ENCODE results near the gene CCDC126. TPM values are rescaled to one million over a fixed set of nuclear protein-coding genes. Genes with fewer than 3 reads are reported as not detected.

Gene CCDC126
- total and polyA plus RNA-seq, 8 donors, result 2.4 to 8.5 (median 4.9) TPM

GRCh38 chr7:23662124-23662983, 65.2 kb downstream of the CCDC126 start:
- TF ChIP-seq CTCF (IDR thresholded peaks at IDR 0.05), result no peak
- Histone ChIP-seq H3K4me1 (peaks cover 0 to 8% (median 0%) of the 10 kb centered on the region in 3 donors), H3K9me3 (no peaks in the 10 kb centered on the region), H3K4me3 (no peak overlapping the region), H3K27ac (peak overlapping the region in 1 of 4 donors; percentile 20), H3K36me3 (no peaks in the 10 kb centered on the region), H3K27me3 (no peaks in the 10 kb centered on the region)
- intact Hi-C loops (cut with DNase I), result no loop called here
- no peak for FAIRE-seq
- DNase-seq, result no peak
- 67 to 68% methylated on average over 8 of the region's 8 CpGs for WGBS, 2 donors
- peak in 3 of 4 donors; percentile 21 to 57 (median 53) for ATAC-seq

- H3K4me1 ChIP-seq, result peaks cover 0 to 8% (median 0%) of the 10 kb centered on the region in 3 donors
- ATAC-seq, result no peak
- intact Hi-C loops (cut with DNase I), result no loop called here
- H3K36me3 ChIP-seq, result no peaks in the 10 kb centered on the region
- H3K9me3 ChIP-seq, result no peaks in the 10 kb centered on the region
- no peak for TF ChIP-seq CTCF (IDR thresholded peaks at IDR 0.05)
- H3K27me3 ChIP-seq, result no peaks in the 10 kb centered on the region
- FAIRE-seq, result no peak
- no peak for DNase-seq
- H3K4me3 ChIP-seq, result no peak overlapping the region
- no peak overlapping the region for H3K27ac ChIP-seq
- 92 to 93% methylated on average over 2 of the region's 2 CpGs for WGBS, 2 donors
Observed at GRCh38 chr7:23662984-23663313, 65.8 kb downstream of the CCDC126 start.

- no peak for TF ChIP-seq CTCF (IDR thresholded peaks at IDR 0.05)
- no peak for FAIRE-seq
Observed at GRCh38 chr7:23664122-23664521, 66.9 kb downstream of the CCDC126 start.

GRCh38 chr7:23672033-23672432, 74.9 kb downstream of the CCDC126 start:
- Histone ChIP-seq H3K27ac (no peak overlapping the region), H3K4me3 (no peak overlapping the region), H3K4me1 (no peaks in the 10 kb centered on the region), H3K36me3 (no peaks in the 10 kb centered on the region), H3K27me3 (no peaks in the 10 kb centered on the region), H3K9me3 (no peaks in the 10 kb centered on the region)
- TF ChIP-seq CTCF (IDR thresholded peaks at IDR 0.05), result no peak
- intact Hi-C loops (cut with DNase I), result no loop called here
- FAIRE-seq (no peak), ATAC-seq (no peak), DNase-seq (no peak)
- WGBS, 2 donors, result 72 to 77% methylated on average over 3 of the region's 3 CpGs

More at GRCh38 chr7:23664122-23664521, 66.9 kb downstream of the CCDC126 start:
- Histone ChIP-seq H3K27ac (no peak overlapping the region), H3K9me3 (no peaks in the 10 kb centered on the region), H3K27me3 (no peaks in the 10 kb centered on the region), H3K4me3 (no peak overlapping the region), H3K4me1 (peaks cover 0 to 8% (median 0%) of the 10 kb centered on the region in 3 donors), H3K36me3 (no peaks in the 10 kb centered on the region)
- intact Hi-C loops (cut with DNase I), result no loop called here
- DNase-seq (no peak), ATAC-seq (no peak)

- Histone ChIP-seq H3K9me3 (no peaks in the 10 kb centered on the region), H3K27me3 (no peaks in the 10 kb centered on the region), H3K4me3 (peak within 1 kb of the TSS; percentile 72 to 88 (median 77)), H3K27ac (peak within 1 kb of the TSS; percentile 93 to 98 (median 96)), H3K4me1 (peaks cover 2 to 21% (median 14%) of the 10 kb centered on the region in 3 donors), H3K36me3 (no peaks in the 10 kb centered on the region)
- 1% methylated on average over 49 to 53 of the region's 53 CpGs for WGBS, 2 donors
- ATAC-seq (peak; percentile 96 to 98 (median 96)), FAIRE-seq (no peak), DNase-seq (peak; percentile 92 to 97 (median 94))
- intact Hi-C loops (cut with DNase I), result no loop called here
- TF ChIP-seq CTCF (IDR thresholded peaks at IDR 0.05), result peak; percentile 60 to 81 (median 73)
Observed at GRCh38 chr7:23679898-23680413, 82.8 kb downstream of the CCDC126 start, which contains the start of gene FAM221A. FAM221A (plus strand) TSS chr7:23680199; CDS start chr7:23680219, 20 bp downstream.

Measured in pancreas (tissue), 10 donors.